ENCODE measurements around the gene DGKB. TPM values are rescaled to one million over a fixed set of nuclear protein-coding genes. Genes with fewer than 3 reads are reported as not detected.

Gene DGKB
- total and polyA plus RNA-seq, 5 donors, result 0.16 to 1.1 (median 0.54) TPM

GRCh38 chr7:14786314-14786895, 116.1 kb downstream of the DGKB start:
- Histone ChIP-seq H3K27me3 (ENCODE audit: control insufficient read depth, insufficient read depth) (no peaks in the 10 kb centered on the region), H3K27ac (ENCODE audit: low read length) (no peak overlapping the region), H3K9me3 (ENCODE audit: control insufficient read depth, low read length) (no peaks in the 10 kb centered on the region), H3K4me1 (ENCODE audit: control insufficient read depth, insufficient read depth, low read length) (no peaks in the 10 kb centered on the region), H3K4me3 (ENCODE audit: low read length) (no peak overlapping the region)
- DNase-seq (peak in 1 of 3 donors; percentile 25), ATAC-seq (no peak)
- 90% methylated on average over 9 of the region's 9 CpGs for WGBS
- intact Hi-C loops (cut with DNase I), result no loop called here

DNA sequence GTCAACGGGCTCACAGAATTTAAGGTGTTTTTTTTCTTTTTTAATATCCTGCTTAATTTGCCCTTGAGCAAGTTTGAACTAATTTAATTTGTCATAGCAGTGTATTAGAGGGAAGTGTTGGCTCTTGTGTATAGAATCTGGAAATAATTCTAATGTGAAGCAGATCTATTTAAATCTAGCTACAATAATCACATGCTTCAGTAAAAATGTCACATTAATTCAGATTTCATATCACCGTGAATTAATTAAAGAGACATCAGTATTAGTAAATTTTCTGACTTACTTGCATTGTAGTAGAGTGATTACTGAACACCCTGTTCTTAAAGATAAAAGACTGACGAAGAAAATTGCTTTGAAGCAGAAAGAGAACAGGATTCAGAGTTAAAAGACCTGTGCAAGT, 124.7 kb downstream of the DGKB start:
- DNase-seq (no peak), ATAC-seq (no peak)
- Histone ChIP-seq H3K27me3 (ENCODE audit: control insufficient read depth, insufficient read depth) (no peaks in the 10 kb centered on the region), H3K27ac (ENCODE audit: low read length) (no peak overlapping the region), H3K9me3 (ENCODE audit: control insufficient read depth, low read length) (no peaks in the 10 kb centered on the region), H3K4me3 (ENCODE audit: low read length) (no peak overlapping the region), H3K4me1 (ENCODE audit: control insufficient read depth, insufficient read depth, low read length) (no peaks in the 10 kb centered on the region)
- intact Hi-C loops (cut with DNase I), result no loop called here
- 96% methylated on average over 3 of the region's 3 CpGs for WGBS

DNA sequence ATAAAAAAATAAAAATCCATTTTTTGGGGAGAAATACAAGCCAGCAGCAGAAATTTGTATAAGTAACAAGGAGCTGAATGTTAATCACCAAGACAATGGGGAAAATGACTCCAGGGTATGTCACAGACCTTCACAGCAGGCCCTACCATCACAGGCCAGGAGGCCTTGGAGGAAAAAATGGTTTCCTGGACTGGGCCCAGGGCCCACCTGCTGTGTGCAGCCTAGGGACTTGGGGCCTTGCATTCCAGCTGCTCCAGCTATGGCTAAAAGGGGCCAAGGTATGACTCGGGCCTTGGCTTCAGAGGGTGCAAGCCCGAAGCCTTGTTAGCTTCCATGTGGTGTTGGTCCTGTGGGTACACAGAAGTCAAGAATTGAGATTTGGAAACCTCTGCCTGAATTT, 126.3 kb downstream of the DGKB start:
- no peak overlapping the region for H3K4me3 ChIP-seq (ENCODE audit: low read length)
- no peaks in the 10 kb centered on the region for H3K9me3 ChIP-seq (ENCODE audit: control insufficient read depth, low read length)
- H3K4me1 ChIP-seq (ENCODE audit: control insufficient read depth, insufficient read depth, low read length), result no peaks in the 10 kb centered on the region
- no peak for ATAC-seq
- WGBS, result 68% methylated on average over 2 of the region's 2 CpGs
- H3K27me3 ChIP-seq (ENCODE audit: control insufficient read depth, insufficient read depth), result no peaks in the 10 kb centered on the region
- no peak overlapping the region for H3K27ac ChIP-seq (ENCODE audit: low read length)
- intact Hi-C loops (cut with DNase I), result no loop called here
- no peak for DNase-seq

DNA sequence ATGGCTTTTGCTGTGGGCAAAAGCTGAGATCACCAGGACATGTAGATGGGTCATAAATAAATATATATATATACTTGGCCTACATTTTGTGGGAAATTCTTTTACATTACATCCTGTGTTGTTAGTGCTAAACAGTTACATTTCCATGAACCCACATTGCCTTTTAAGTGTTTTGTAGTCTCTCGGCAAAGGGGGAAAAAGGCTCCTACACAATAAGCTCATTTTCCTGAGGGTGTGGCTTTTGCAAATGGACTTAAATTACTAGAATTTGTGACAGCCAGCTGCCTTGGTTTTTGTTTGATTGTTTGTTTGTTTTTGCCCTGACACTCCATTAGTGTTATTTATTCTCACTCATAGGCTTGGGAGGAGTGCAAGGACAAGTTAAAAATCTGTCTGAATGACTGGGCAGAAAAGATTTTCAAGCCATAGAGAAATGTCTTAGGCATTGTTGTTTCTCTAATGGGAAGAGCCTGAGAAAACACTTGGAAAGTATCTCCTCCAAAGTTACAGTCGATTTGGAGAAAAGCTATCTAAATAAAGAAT, 128.8 kb downstream of the DGKB start:
- Histone ChIP-seq H3K4me3 (ENCODE audit: low read length) (no peak overlapping the region), H3K9me3 (ENCODE audit: control insufficient read depth, low read length) (no peaks in the 10 kb centered on the region), H3K4me1 (ENCODE audit: control insufficient read depth, insufficient read depth, low read length) (no peaks in the 10 kb centered on the region), H3K27me3 (ENCODE audit: control insufficient read depth, insufficient read depth) (no peaks in the 10 kb centered on the region), H3K27ac (ENCODE audit: low read length) (no peak overlapping the region)
- intact Hi-C loops (cut with DNase I), result no loop called here
- no peak for DNase-seq
- WGBS, result 71% methylated on average over 2 of the region's 2 CpGs
- ATAC-seq, result no peak

- intact Hi-C loops (cut with DNase I), result no loop called here
- 98% methylated on average over 2 of the region's 2 CpGs for WGBS
These were observed 131.9 kb downstream of the DGKB start for GRCh38 chr7:14770614-14771013.

GRCh38 chr7:14769261-14769660, 133.3 kb downstream of the DGKB start:
- Histone ChIP-seq H3K9me3 (ENCODE audit: control insufficient read depth, low read length) (no peaks in the 10 kb centered on the region), H3K27ac (ENCODE audit: low read length) (no peak overlapping the region), H3K4me1 (ENCODE audit: control insufficient read depth, insufficient read depth, low read length) (no peaks in the 10 kb centered on the region), H3K27me3 (ENCODE audit: control insufficient read depth, insufficient read depth) (no peaks in the 10 kb centered on the region), H3K4me3 (ENCODE audit: low read length) (no peak overlapping the region)
- intact Hi-C loops (cut with DNase I), result no loop called here
- ATAC-seq (no peak), DNase-seq (no peak)
- 92% methylated on average over 2 of the region's 2 CpGs for WGBS

More at GRCh38 chr7:14770614-14771013, 131.9 kb downstream of the DGKB start:
- Histone ChIP-seq H3K9me3 (ENCODE audit: control insufficient read depth, low read length) (no peaks in the 10 kb centered on the region), H3K4me3 (ENCODE audit: low read length) (no peak overlapping the region), H3K27ac (ENCODE audit: low read length) (no peak overlapping the region), H3K4me1 (ENCODE audit: control insufficient read depth, insufficient read depth, low read length) (no peaks in the 10 kb centered on the region), H3K27me3 (ENCODE audit: control insufficient read depth, insufficient read depth) (no peaks in the 10 kb centered on the region)
- DNase-seq (no peak), ATAC-seq (no peak)

DNA sequence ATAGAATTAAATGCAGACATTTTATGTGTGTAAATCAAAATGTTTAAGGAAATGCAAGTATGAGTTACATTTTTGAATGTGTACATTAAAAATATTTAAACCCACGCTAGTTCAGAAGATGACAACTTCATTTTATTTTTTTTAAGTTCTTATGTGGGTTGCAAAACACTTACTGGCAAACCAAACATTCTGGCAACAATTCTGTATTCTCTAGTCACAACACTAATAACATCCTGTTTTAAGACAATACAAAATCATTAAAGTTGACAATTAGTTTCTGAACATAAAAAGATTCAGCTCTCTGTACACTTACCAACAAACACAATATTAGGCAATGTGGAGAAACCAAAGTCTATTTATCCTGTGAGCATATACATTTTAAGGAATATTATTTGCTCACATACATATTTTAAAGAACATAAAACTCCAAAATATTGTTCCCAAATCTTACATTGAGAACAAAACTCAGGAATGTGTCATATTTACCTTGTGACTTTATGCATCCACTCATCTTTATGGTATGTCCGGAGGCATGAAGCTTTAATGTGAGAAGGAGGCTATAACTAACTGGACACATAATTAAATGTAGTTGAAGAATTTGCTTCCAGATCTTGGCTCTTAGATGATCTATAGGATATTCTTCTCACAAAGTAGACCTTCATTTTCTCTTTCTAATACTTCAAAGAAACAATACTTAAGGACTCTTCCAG, 134.7 kb downstream of the DGKB start:
- ATAC-seq (no peak), DNase-seq (no peak)
- whole genome bisulfite sequencing, result 90% methylated on average over 2 of the region's 2 CpGs
- H3K27ac ChIP-seq (ENCODE audit: low read length), result no peak overlapping the region
- H3K9me3 ChIP-seq (ENCODE audit: control insufficient read depth, low read length), result no peaks in the 10 kb centered on the region
- H3K4me1 ChIP-seq (ENCODE audit: control insufficient read depth, insufficient read depth, low read length), result no peaks in the 10 kb centered on the region
- no peak overlapping the region for H3K4me3 ChIP-seq (ENCODE audit: low read length)
- no peaks in the 10 kb centered on the region for H3K27me3 ChIP-seq (ENCODE audit: control insufficient read depth, insufficient read depth)
- intact Hi-C loops (cut with DNase I), result no loop called here

GRCh38 chr7:14766747-14767146, 135.8 kb downstream of the DGKB start:
- H3K4me3 ChIP-seq (ENCODE audit: low read length), result no peak overlapping the region
- no peaks in the 10 kb centered on the region for H3K9me3 ChIP-seq (ENCODE audit: control insufficient read depth, low read length)
- no peak overlapping the region for H3K27ac ChIP-seq (ENCODE audit: low read length)
- intact Hi-C loops (cut with DNase I), result no loop called here
- H3K4me1 ChIP-seq (ENCODE audit: control insufficient read depth, insufficient read depth, low read length), result peaks cover under 1% of the 10 kb centered on the region
- H3K27me3 ChIP-seq (ENCODE audit: control insufficient read depth, insufficient read depth), result no peaks in the 10 kb centered on the region
- DNase-seq, result no peak
- no peak for ATAC-seq

DNA sequence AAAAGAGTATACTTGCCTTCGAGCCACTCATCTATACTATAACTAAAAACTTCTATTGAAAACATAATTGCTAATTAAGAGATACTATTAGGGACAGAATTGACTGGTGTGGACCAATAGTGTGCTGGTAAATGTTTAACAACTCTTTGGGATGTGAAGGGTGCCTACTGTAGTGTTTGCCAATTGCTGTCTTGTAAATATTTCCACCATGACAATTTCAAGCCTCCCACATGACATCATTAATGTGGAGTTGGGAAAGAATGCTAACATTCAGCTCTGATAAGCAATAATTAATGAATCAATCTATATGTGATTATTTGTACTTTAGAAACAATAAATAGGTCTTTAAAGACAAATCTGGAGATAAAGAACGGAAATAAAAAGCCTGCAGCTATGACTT, 136.8 kb downstream of the DGKB start:
- H3K9me3 ChIP-seq (ENCODE audit: control insufficient read depth, low read length), result no peaks in the 10 kb centered on the region
- 86% methylated on average over 2 of the region's 2 CpGs for WGBS
- peaks cover 2% of the 10 kb centered on the region for H3K4me1 ChIP-seq (ENCODE audit: control insufficient read depth, insufficient read depth, low read length)
- H3K27me3 ChIP-seq (ENCODE audit: control insufficient read depth, insufficient read depth), result no peaks in the 10 kb centered on the region
- no peak overlapping the region for H3K4me3 ChIP-seq (ENCODE audit: low read length)
- no peak for ATAC-seq
- intact Hi-C loops (cut with DNase I), result no loop called here
- no peak for DNase-seq
- H3K27ac ChIP-seq (ENCODE audit: low read length), result no peak overlapping the region

- Histone ChIP-seq H3K27ac (ENCODE audit: low read length) (no peak overlapping the region), H3K4me1 (ENCODE audit: control insufficient read depth, insufficient read depth, low read length) (peaks cover 2% of the 10 kb centered on the region), H3K9me3 (ENCODE audit: control insufficient read depth, low read length) (no peaks in the 10 kb centered on the region), H3K27me3 (ENCODE audit: control insufficient read depth, insufficient read depth) (no peaks in the 10 kb centered on the region), H3K4me3 (ENCODE audit: low read length) (no peak overlapping the region)
- DNase-seq, result no peak
- ATAC-seq, result no peak
- 28% methylated on average over 1 of the region's 1 CpG for WGBS
- intact Hi-C loops (cut with DNase I), result no loop called here
These were observed 140.0 kb downstream of the DGKB start for GRCh38 chr7:14762561-14762960.

- DNase-seq (peak; percentile 63 to 87 (median 85)), ATAC-seq (peak; percentile 93 to 94)
- 50% methylated on average over 4 of the region's 4 CpGs for WGBS
- intact Hi-C loops (cut with DNase I), result no loop called here
- H3K4me3 ChIP-seq (ENCODE audit: low read length), result no peak overlapping the region
- no peaks in the 10 kb centered on the region for H3K9me3 ChIP-seq (ENCODE audit: control insufficient read depth, low read length)
- peak overlapping the region; percentile 9 for H3K27ac ChIP-seq (ENCODE audit: low read length)
- peaks cover 2% of the 10 kb centered on the region for H3K4me1 ChIP-seq (ENCODE audit: control insufficient read depth, insufficient read depth, low read length)
- no peaks in the 10 kb centered on the region for H3K27me3 ChIP-seq (ENCODE audit: control insufficient read depth, insufficient read depth)
These were observed 140.8 kb downstream of the DGKB start for GRCh38 chr7:14761510-14762296.
